ENCODE data around the gene AK4.
"Not testable (repeated sequence)": the region's sequence is repeated elsewhere in the genome, so short reads cannot be mapped to it uniquely, and the experiment has no call there.

Gene AK4

DNA sequence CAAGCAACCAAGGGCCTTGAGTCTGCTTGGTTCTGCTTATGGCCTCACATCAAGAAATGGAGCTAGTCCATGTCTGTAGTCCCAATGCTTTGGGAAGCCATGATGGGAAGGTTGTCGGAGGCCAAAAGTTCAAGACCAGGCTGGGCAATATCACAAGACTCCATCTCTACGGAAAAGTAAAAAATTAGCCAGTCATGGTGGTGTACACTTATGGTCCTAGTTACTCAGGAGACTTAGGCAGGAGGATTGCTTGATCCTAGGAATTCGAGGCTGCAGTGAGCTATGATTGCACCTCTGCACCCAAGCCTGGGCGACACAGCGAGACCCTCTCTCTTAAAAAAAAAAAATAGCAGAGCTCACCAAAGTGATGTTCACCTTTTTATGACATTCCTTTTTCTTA is 81.2 kb downstream of the AK4 start:
- DNase-seq (ENCODE audit: insufficient read length) (no peak), FAIRE-seq (no peak)
- TF ChIP-seq POLR2A (IDR thresholded peaks at IDR 0.05; ENCODE audit: low read depth, low read length): no peak

- no peak for DNase-seq (ENCODE audit: insufficient read length)
- TF ChIP-seq TAF1 (IDR thresholded peaks at IDR 0.05; ENCODE audit: borderline replicate concordance, low read depth, low read length) (no peak), POLR2A (IDR thresholded peaks at IDR 0.05; ENCODE audit: low read depth, low read length) (no peak), POLR2AphosphoS5 (IDR thresholded peaks at IDR 0.05; ENCODE audit: low read depth, low read length) (no peak)
- no peak for FAIRE-seq
Measured at GRCh38 chr1:65229754-65230339, 81.8 kb downstream of the AK4 start.

- peak; percentile 74 for FAIRE-seq
- no peak for DNase-seq (ENCODE audit: insufficient read length)
Measured at GRCh38 chr1:65230731-65231481, 82.9 kb downstream of the AK4 start.

GRCh38 chr1:65231718-65232330 is 83.8 kb downstream of the AK4 start:
- no peak for DNase-seq (ENCODE audit: insufficient read length)

More at GRCh38 chr1:65230731-65231481, 82.9 kb downstream of the AK4 start:
- no peak for TF ChIP-seq TAF1 (IDR thresholded peaks at IDR 0.05; ENCODE audit: borderline replicate concordance, low read depth, low read length)
- TF ChIP-seq POLR2A (IDR thresholded peaks at IDR 0.05; ENCODE audit: low read depth, low read length): no peak
- TF ChIP-seq POLR2AphosphoS5 (IDR thresholded peaks at IDR 0.05; ENCODE audit: low read depth, low read length): no peak

GRCh38 chr1:65232461-65232990 is 84.5 kb downstream of the AK4 start:
- FAIRE-seq (no peak), DNase-seq (ENCODE audit: insufficient read length) (no peak)
- TF ChIP-seq TAF1 (IDR thresholded peaks at IDR 0.05; ENCODE audit: borderline replicate concordance, low read depth, low read length): no peak

More at GRCh38 chr1:65231718-65232330, 83.8 kb downstream of the AK4 start:
- FAIRE-seq: no peak
- TF ChIP-seq POLR2A (IDR thresholded peaks at IDR 0.05; ENCODE audit: low read depth, low read length): no peak
- TF ChIP-seq POLR2AphosphoS5 (IDR thresholded peaks at IDR 0.05; ENCODE audit: low read depth, low read length): no peak
- no peak for TF ChIP-seq TAF1 (IDR thresholded peaks at IDR 0.05; ENCODE audit: borderline replicate concordance, low read depth, low read length)

GRCh38 chr1:65233782-65234181 is 85.8 kb downstream of the AK4 start:
- DNase-seq (ENCODE audit: insufficient read length): no peak
- TF ChIP-seq POLR2AphosphoS5 (IDR thresholded peaks at IDR 0.05; ENCODE audit: low read depth, low read length): no peak
- TF ChIP-seq TAF1 (IDR thresholded peaks at IDR 0.05; ENCODE audit: borderline replicate concordance, low read depth, low read length): no peak
- no peak for TF ChIP-seq POLR2A (IDR thresholded peaks at IDR 0.05; ENCODE audit: low read depth, low read length)
- FAIRE-seq: no peak

DNA sequence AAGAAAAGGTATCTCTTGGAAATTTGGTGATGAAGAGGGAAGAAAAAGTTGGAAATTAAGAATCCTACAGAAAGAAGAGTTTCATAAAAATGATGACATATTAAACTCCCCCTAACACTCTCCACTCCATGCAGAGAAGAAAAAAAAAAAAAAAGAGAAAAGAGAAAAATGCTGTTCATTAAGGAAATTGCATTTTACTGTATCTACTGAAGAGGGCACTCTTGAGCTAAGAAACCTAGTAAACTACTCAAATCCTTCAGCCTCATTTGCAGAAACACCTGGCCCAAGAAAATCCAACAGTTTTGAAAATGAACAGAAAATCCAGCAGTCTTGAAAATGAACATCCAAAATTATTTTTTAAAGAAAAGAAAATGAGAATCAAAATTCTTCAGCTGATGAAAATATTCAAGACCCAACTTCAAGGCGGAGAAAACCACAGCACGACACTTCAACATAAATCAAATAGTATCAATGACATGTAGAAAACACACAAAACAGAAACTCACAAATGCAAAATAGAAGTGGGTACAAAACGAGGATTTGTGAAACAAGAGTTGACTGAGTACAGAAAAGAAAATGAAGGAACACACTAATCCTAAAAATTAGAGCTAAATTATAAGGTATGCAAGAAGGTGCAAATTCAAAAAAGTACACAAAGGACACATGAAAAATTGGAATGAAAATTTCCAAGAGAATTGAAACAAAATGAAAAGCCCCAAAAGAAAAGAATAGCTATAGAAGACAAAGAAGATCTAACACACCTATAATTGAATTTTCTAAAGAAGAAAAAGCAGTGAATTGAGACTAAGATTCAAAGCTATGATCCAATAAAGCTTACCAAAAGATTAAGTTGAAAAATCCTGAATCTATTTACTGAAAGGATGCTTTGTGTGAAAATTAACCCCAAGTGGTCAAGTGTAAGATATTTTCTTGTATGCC is 88.1 kb downstream of the AK4 start:
- no peak for DNase-seq (ENCODE audit: insufficient read length)
- TF ChIP-seq POLR2A (IDR thresholded peaks at IDR 0.05; ENCODE audit: low read depth, low read length) (no peak), TAF1 (IDR thresholded peaks at IDR 0.05; ENCODE audit: borderline replicate concordance, low read depth, low read length) (no peak), POLR2AphosphoS5 (IDR thresholded peaks at IDR 0.05; ENCODE audit: low read depth, low read length) (no peak)
- FAIRE-seq: no peak

- not testable (repeated sequence) for FAIRE-seq; DNase-seq (ENCODE audit: insufficient read length)
Measured at GRCh38 chr1:65237088-65237487, 89.1 kb downstream of the AK4 start.

GRCh38 chr1:65237503-65237902 is 89.5 kb downstream of the AK4 start:
- no peak for DNase-seq (ENCODE audit: insufficient read length)
- TF ChIP-seq POLR2A (IDR thresholded peaks at IDR 0.05; ENCODE audit: low read depth, low read length) (no peak), TAF1 (IDR thresholded peaks at IDR 0.05; ENCODE audit: borderline replicate concordance, low read depth, low read length) (no peak), POLR2AphosphoS5 (IDR thresholded peaks at IDR 0.05; ENCODE audit: low read depth, low read length) (no peak)
- FAIRE-seq: no peak

- TF ChIP-seq POLR2AphosphoS5 (IDR thresholded peaks at IDR 0.05; ENCODE audit: low read depth, low read length): no peak
- no peak for TF ChIP-seq POLR2A (IDR thresholded peaks at IDR 0.05; ENCODE audit: low read depth, low read length)
- TF ChIP-seq TAF1 (IDR thresholded peaks at IDR 0.05; ENCODE audit: borderline replicate concordance, low read depth, low read length): no peak
- DNase-seq (ENCODE audit: insufficient read length) (no peak), FAIRE-seq (no peak)
Measured at GRCh38 chr1:65238010-65238409, 90.0 kb downstream of the AK4 start.

DNA sequence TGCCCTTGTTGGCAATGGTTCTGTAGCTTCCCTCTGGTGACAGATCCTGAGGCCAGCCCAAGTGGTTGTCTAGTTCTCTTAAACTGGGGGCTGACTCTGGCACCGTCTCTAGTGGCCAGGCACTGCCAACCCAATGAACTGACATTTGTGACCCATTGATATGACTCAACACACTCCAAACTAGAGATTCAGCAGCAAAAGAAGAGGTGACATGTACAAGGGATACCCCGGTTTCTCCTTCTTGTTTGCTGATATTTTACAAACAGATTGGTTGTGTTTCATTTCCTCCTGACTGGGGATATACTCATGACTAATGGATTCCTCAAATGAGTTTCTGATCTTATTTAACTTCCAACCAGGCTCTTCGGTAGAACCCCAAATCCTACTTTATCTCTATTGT is 95.5 kb downstream of the AK4 start:
- DNase-seq (ENCODE audit: insufficient read length) (no peak), FAIRE-seq (peak; percentile 50)
- no peak for TF ChIP-seq POLR2AphosphoS5 (IDR thresholded peaks at IDR 0.05; ENCODE audit: low read depth, low read length)
- no peak for TF ChIP-seq POLR2A (IDR thresholded peaks at IDR 0.05; ENCODE audit: low read depth, low read length)
- no peak for TF ChIP-seq TAF1 (IDR thresholded peaks at IDR 0.05; ENCODE audit: borderline replicate concordance, low read depth, low read length)
